Left lung (tissue), 10 donors: Measurements from ENCODE around the gene BORCS8. TPM values are rescaled to one million over a fixed set of nuclear protein-coding genes. Genes with fewer than 3 reads are reported as not detected.

Experiments used
- ATAC-seq: fragments of 200-7000 bp; cut with Tn5 transposase; one replicate; pipeline ENCODE4 v1.9.1; 2020; ENCODE audit warnings: moderate library complexity
- DNase-seq, 4 donors: peaks; one replicate each; pipeline ENCODE4 v3.0.0-alpha.2; 2013 to 2020
- H3K27ac ChIP-seq, 2 donors: fragments of 200-600 bp; sonication (generic) in 1 of 2; one replicate each; pipeline versions ENCODE4 v1.5.0 to v1.8.0; 2020 to 2021
- H3K27me3 ChIP-seq, 2 donors: fragments of 200-600 bp; sonication (generic) in 1 of 2; one replicate each; pipeline versions ENCODE4 v1.5.0 to v1.8.0; 2020 to 2021
- H3K36me3 ChIP-seq, 2 donors: fragments of 200-600 bp; sonication (generic) in 1 of 2; one replicate each; pipeline versions ENCODE4 v1.5.0 to v1.8.0; 2020 to 2021
- H3K4me1 ChIP-seq, 2 donors: fragments of 200-600 bp; one replicate each; pipeline ENCODE4 v1.8.0; 2021
- H3K4me3 ChIP-seq, 2 donors: fragments of 200-600 bp; sonication (generic) in 1 of 2; one replicate each; pipeline versions ENCODE4 v1.5.0 to v1.8.0; 2020 to 2021; ENCODE audit warnings: mild to moderate bottlenecking in 1 of 2
- H3K9me3 ChIP-seq, 2 donors: fragments of 200-600 bp; sonication (generic) in 1 of 2; one replicate each; pipeline versions ENCODE4 v1.5.0 to v1.8.0; 2020 to 2021
- CTCF ChIP-seq, 2 donors: fragments of 200-600 bp; sonication (generic) in 1 of 2; IDR thresholded peaks; one replicate each; pipeline versions ENCODE4 v1.5.0 to v1.8.0; 2021; ENCODE audit warnings: antibody characterized with exemption in 2 of 2
- intact Hi-C, 2 donors: fragments of 100-400 bp; cut with DNase I; formaldehyde crosslinking; loops; one replicate each; pipeline versions ENCODE4 v1.11.2 to v1.14.2; 2022
- polyA plus RNA-seq, 6 donors: library from polyadenylated mRNA; unstranded; fragments of 120-200 nt; gene quantifications; one replicate each; pipeline ENCODE4 v1.2.1, GENCODE V29; 2013; ENCODE audit not compliant: insufficient read length in 6 of 6
- total RNA-seq, 2 donors: library from RNA; stranded (reverse); fragmentation: NEBNext Ultra II Directional; extraction: Animal tissue kit (Norgen Biotek cat#: 25700); gene quantifications; one replicate each; pipeline ENCODE4 v1.2.1, GENCODE V29; 2021
- donor health status: DM: no; HTN: yes; CAD: no.
- donor health status: DM: no; HTN: no; CAD: no.

BORCS8 gene
- total and polyA plus RNA-seq, 8 donors: 16.4 to 39.1 (median 18.3) TPM

- no peaks in the 10 kb centered on the region for H3K36me3 ChIP-seq
- no peaks in the 10 kb centered on the region for H3K4me1 ChIP-seq
- DNase-seq (no peak), ATAC-seq (no peak)
- no peak for TF ChIP-seq CTCF (IDR thresholded peaks at IDR 0.05)
- H3K9me3 ChIP-seq: peaks cover 0 to 29% of the 10 kb centered on the region in 2 donors
- H3K27ac ChIP-seq: no peak overlapping the region
- intact Hi-C loops: no loop called here
- H3K4me3 ChIP-seq: no peak overlapping the region
- peaks cover 0 to 33% of the 10 kb centered on the region in 2 donors for H3K27me3 ChIP-seq
These were observed 46.4 kb upstream of the BORCS8 start for GRCh38 chr19:19238126-19238894.

GRCh38 chr19:19236173-19236572 lies 44.2 kb upstream of the BORCS8 start:
- Histone ChIP-seq H3K4me1 (no peaks in the 10 kb centered on the region), H3K27me3 (peaks cover 0 to 25% of the 10 kb centered on the region in 2 donors), H3K4me3 (no peak overlapping the region), H3K9me3 (peaks cover 0 to 32% of the 10 kb centered on the region in 2 donors), H3K27ac (no peak overlapping the region), H3K36me3 (no peaks in the 10 kb centered on the region)
- no peak for TF ChIP-seq CTCF (IDR thresholded peaks at IDR 0.05)
- DNase-seq (no peak), ATAC-seq (no peak)
- intact Hi-C loops: no loop called here

- no peak for TF ChIP-seq CTCF (IDR thresholded peaks at IDR 0.05)
- DNase-seq (no peak), ATAC-seq (no peak)
- H3K9me3 ChIP-seq: peaks cover 0 to 32% of the 10 kb centered on the region in 2 donors
- no peak overlapping the region for H3K4me3 ChIP-seq
- H3K27me3 ChIP-seq: peaks cover 0 to 9% of the 10 kb centered on the region in 2 donors
- no peaks in the 10 kb centered on the region for H3K4me1 ChIP-seq
- no peak overlapping the region for H3K27ac ChIP-seq
- intact Hi-C loops: no loop called here
- H3K36me3 ChIP-seq: no peaks in the 10 kb centered on the region
These were observed 42.4 kb upstream of the BORCS8 start for GRCh38 chr19:19234220-19234816.

GRCh38 chr19:19232261-19232721 lies 40.3 kb upstream of the BORCS8 start:
- no peak overlapping the region for H3K27ac ChIP-seq
- ATAC-seq: no peak

More at GRCh38 chr19:19232261-19232721, 40.3 kb upstream of the BORCS8 start:
- peaks cover 0 to 32% of the 10 kb centered on the region in 2 donors for H3K9me3 ChIP-seq
- no peaks in the 10 kb centered on the region for H3K4me1 ChIP-seq
- no peak for TF ChIP-seq CTCF (IDR thresholded peaks at IDR 0.05)
- peak in 1 of 4 donors; percentile 63 for DNase-seq
- H3K4me3 ChIP-seq: no peak overlapping the region
- H3K36me3 ChIP-seq: no peaks in the 10 kb centered on the region
- intact Hi-C loops: no loop called here
- peaks cover 0 to 20% of the 10 kb centered on the region in 2 donors for H3K27me3 ChIP-seq
